Testis (tissue), 3 donors: Measurements from ENCODE around the gene EFCAB11. TPM values are rescaled to one million over a fixed set of nuclear protein-coding genes. Genes with fewer than 3 reads are reported as not detected.
"Not testable (repeated sequence)": the region's sequence is repeated elsewhere in the genome, so short reads cannot be mapped to it uniquely, and the experiment has no call there.

Experiments used
- DNase-seq: peaks from one replicate; pipeline ENCODE4 v3.0.0-alpha.2; 2019
- H3K27ac ChIP-seq, 2 donors: fragments of 200-600 bp; sonication (generic); one replicate each; pipeline ENCODE4 v1.5.1; 2019
- H3K27me3 ChIP-seq: fragments of 200-600 bp; sonication (generic); one replicate; pipeline ENCODE4 v1.5.1; 2019
- H3K36me3 ChIP-seq: fragments of 200-600 bp; sonication (generic); one replicate; pipeline ENCODE4 v1.5.1; 2017; ENCODE audit warnings: low read depth; ENCODE audit errors: missing control alignments
- H3K4me1 ChIP-seq: fragments of 200-600 bp; sonication (generic); one replicate; pipeline ENCODE4 v1.5.1; 2019
- H3K4me3 ChIP-seq, 2 donors: fragments of 200-600 bp; sonication (generic); one replicate each; pipeline ENCODE4 v1.5.1; 2017 to 2019
- H3K9me3 ChIP-seq: fragments of 200-600 bp; sonication (generic); one replicate; pipeline ENCODE4 v1.5.1; 2017
- POLR2A ChIP-seq: fragments of 450-650 bp; IDR thresholded peaks from one replicate; pipeline ENCODE4 v1.6.1; 2017; ENCODE audit warnings: antibody characterized with exemption, mild to moderate bottlenecking, moderate library complexity
- WGBS, 2 donors: methylation state at CpG; one replicate each; pipeline ENCODE4 v1.1.5; 2018; 5-methylcytosine and 5-hydroxymethylcytosine counted together
- intact Hi-C: fragments of 100-400 bp; cut with DNase I; formaldehyde crosslinking; loops from one replicate; pipeline ENCODE4 v1.15.1; 2023; ENCODE audit warnings: low total_unique reads
- polyA plus RNA-seq: library from polyadenylated mRNA; stranded (reverse); fragments of 350-450 nt; fragmentation: Illumina TruSeq; extraction: RNeasy Lipid Tissue Mini Kit (QIAGEN cat#74804); gene quantifications from one replicate; pipeline ENCODE4 v1.2.3, GENCODE V29; 2014; ENCODE audit warnings: low read depth, low replicate concordance; ENCODE audit not compliant: insufficient read depth
- total RNA-seq, 2 donors: library from RNA; depleted of rRNA; stranded (reverse); fragments of >200 nt; gene quantifications; one replicate each; pipeline ENCODE4 v1.2.3, GENCODE V29; 2016
- TF ChIP-seq, protein P1 (sequence below), 3 experiments: fragments of 450-650 bp in 2 of 3; fragments of 200-600 bp in 1 of 3; sonication (generic) in 1 of 3; IDR thresholded peaks; one replicate each; pipeline ENCODE4 v1.5.1; 2016 to 2019; ENCODE audit warnings: antibody characterized with exemption in 3 of 3, mild to moderate bottlenecking in 2 of 3, moderate library complexity in 1 of 3

EFCAB11 gene
- total and polyA plus RNA-seq, 3 donors from 2014 or later, result 30.5 to 78.3 (median 50.6) TPM

- Histone ChIP-seq H3K4me1 (no peaks in the 10 kb centered on the region), H3K27me3 (no peaks in the 10 kb centered on the region), H3K27ac (no peak overlapping the region), H3K4me3 (no peak overlapping the region), H3K36me3 (no peaks in the 10 kb centered on the region), H3K9me3 (no peaks in the 10 kb centered on the region)
- TF ChIP-seq POLR2A, result no peak
- intact Hi-C loops, result no loop called here
- DNase-seq, result no peak
- WGBS, 2 donors, result 49 to 53% methylated on average over 4 of the region's 4 CpGs
Measured at GRCh38 chr14:89903340-89903952, 51.1 kb downstream of the EFCAB11 start.

DNA sequence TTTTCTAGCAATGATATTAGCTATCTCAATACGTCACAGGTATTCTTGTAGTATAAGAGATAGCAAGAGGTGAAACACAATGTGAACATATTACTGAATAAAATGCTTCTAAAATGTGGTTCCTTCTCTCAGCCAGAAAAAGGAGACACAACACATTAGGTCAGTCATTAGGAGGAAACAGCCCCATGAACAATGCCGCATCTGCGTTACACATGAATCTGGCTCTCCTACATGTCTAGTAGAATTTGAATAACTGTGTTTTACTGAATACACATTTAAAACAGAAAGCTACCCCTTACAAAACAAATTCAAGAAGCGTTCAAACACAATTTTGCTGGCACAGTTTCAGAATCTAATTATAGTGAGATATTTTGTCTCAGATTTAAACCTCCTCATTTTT, 51.6 kb downstream of the EFCAB11 start:
- Histone ChIP-seq H3K4me1 (no peaks in the 10 kb centered on the region), H3K4me3 (no peak overlapping the region), H3K27me3 (no peaks in the 10 kb centered on the region), H3K9me3 (no peaks in the 10 kb centered on the region), H3K36me3 (no peaks in the 10 kb centered on the region), H3K27ac (no peak overlapping the region)
- WGBS, 2 donors, result 53 to 73% methylated on average over 4 of the region's 4 CpGs
- DNase-seq, result no peak
- TF ChIP-seq POLR2A, result no peak
- TF ChIP-seq, protein P1, sequence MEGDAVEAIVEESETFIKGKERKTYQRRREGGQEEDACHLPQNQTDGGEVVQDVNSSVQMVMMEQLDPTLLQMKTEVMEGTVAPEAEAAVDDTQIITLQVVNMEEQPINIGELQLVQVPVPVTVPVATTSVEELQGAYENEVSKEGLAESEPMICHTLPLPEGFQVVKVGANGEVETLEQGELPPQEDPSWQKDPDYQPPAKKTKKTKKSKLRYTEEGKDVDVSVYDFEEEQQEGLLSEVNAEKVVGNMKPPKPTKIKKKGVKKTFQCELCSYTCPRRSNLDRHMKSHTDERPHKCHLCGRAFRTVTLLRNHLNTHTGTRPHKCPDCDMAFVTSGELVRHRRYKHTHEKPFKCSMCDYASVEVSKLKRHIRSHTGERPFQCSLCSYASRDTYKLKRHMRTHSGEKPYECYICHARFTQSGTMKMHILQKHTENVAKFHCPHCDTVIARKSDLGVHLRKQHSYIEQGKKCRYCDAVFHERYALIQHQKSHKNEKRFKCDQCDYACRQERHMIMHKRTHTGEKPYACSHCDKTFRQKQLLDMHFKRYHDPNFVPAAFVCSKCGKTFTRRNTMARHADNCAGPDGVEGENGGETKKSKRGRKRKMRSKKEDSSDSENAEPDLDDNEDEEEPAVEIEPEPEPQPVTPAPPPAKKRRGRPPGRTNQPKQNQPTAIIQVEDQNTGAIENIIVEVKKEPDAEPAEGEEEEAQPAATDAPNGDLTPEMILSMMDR (IDR thresholded peaks at IDR 0.05), result no peak
- intact Hi-C loops, result no loop called here

DNA sequence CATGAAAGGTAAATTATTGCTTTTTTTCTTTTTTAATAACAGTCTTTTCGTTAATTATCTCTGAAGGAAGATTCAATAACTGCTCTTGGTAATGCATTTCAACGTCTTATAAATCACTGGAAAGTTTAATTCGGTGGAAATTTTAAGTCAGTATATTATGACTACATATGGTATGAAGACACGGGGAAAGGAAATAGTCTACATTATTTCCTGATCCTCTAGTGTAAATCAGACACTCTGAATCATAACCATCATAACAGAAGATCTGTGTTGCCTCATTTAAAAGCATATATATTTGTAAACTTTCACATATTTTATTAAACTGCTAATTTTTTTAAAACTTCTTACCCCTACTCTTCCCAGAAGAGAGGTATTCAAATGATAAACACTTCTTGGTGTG, 53.7 kb downstream of the EFCAB11 start:
- no peak for DNase-seq
- Histone ChIP-seq H3K27ac (no peak overlapping the region), H3K4me3 (no peak overlapping the region), H3K9me3 (no peaks in the 10 kb centered on the region), H3K27me3 (no peaks in the 10 kb centered on the region), H3K36me3 (no peaks in the 10 kb centered on the region), H3K4me1 (no peaks in the 10 kb centered on the region)
- TF ChIP-seq, protein P1 (IDR thresholded peaks at IDR 0.05), result no peak
- no peak for TF ChIP-seq POLR2A
- intact Hi-C loops, result no loop called here
- WGBS, 2 donors, result 95% methylated on average over 4 of the region's 4 CpGs

DNA sequence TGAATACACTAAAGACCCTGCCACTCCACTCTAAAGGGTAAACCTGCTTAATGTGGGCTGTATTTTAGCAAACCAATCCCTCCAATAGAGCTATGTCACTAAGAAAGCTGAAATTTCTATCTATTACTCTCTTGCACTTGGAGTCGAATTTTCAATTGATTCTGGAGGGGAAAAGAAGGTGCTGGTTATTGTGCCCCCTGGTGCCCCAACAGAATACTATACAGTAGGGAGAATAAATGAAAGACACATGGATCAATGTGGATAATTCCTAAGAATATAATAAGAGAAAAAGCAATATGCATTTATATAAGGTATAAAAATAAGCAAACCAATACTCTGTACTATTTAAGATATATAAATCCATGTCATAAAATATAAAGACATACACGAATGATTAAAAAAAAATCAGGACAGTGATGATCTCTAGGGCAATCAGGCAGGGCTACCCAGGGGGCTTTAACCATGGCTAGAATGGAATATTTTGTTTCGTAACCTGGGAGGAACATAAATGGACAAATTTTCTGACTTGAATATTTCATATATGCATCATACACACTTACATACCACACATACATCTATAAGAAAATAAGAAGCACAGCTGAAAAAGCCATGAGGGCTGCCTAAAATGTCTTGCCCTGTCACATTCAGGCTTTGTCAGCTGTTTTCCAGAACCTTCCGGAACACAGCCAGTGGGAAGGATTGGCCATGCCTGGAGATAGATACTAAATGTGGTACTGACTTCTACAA, 54.4 kb downstream of the EFCAB11 start:
- 86 to 87% methylated on average over 4 of the region's 4 CpGs for WGBS, 2 donors
- H3K36me3 ChIP-seq, result no peaks in the 10 kb centered on the region
- H3K4me3 ChIP-seq, result no peak overlapping the region
- no peak overlapping the region for H3K27ac ChIP-seq
- H3K9me3 ChIP-seq, result no peaks in the 10 kb centered on the region
- TF ChIP-seq, protein P1 (IDR thresholded peaks at IDR 0.05), result peak; percentile 15 to 43 (median 36)
- TF ChIP-seq POLR2A, result no peak
- no peak for DNase-seq
- H3K4me1 ChIP-seq, result no peaks in the 10 kb centered on the region
- no peaks in the 10 kb centered on the region for H3K27me3 ChIP-seq
- intact Hi-C loops, result no loop called here

GRCh38 chr14:89899291-89899690, 55.2 kb downstream of the EFCAB11 start:
- no peak for DNase-seq
- intact Hi-C loops, result no loop called here
- no peaks in the 10 kb centered on the region for H3K4me1 ChIP-seq
- TF ChIP-seq POLR2A, result no peak
- TF ChIP-seq, protein P1 (IDR thresholded peaks at IDR 0.05), result no peak
- WGBS, 2 donors, result 67 to 95% methylated on average over 1 of the region's 1 CpG
- no peak overlapping the region for H3K27ac ChIP-seq
- no peaks in the 10 kb centered on the region for H3K36me3 ChIP-seq
- H3K9me3 ChIP-seq, result no peaks in the 10 kb centered on the region
- H3K4me3 ChIP-seq, result no peak overlapping the region
- H3K27me3 ChIP-seq, result no peaks in the 10 kb centered on the region

- H3K9me3 ChIP-seq, H3K27me3 ChIP-seq, H3K4me3 ChIP-seq, H3K4me1 ChIP-seq, H3K36me3 ChIP-seq, H3K27ac ChIP-seq, DNase-seq, intact Hi-C loops: not testable (repeated sequence)
- WGBS, 2 donors, result 79 to 91% methylated on average over 3 of the region's 3 CpGs
Measured at GRCh38 chr14:89893388-89893787, 61.1 kb downstream of the EFCAB11 start.
